DND-41 (cell line): Measurements from ENCODE around the gene LPCAT1.

Experiments
- ATAC-seq: fragments of 200-7000 bp; cut with Tn5 transposase; 3 replicates; pipeline ENCODE4 v1.9.1; 2021; ENCODE audit warnings: low read depth; ENCODE audit not compliant: insufficient read depth
- DNase-seq: peaks from one replicate; pipeline ENCODE4 v3.0.0-alpha.2; 2020
- H2AFZ ChIP-seq: 2 replicates; pipeline ENCODE4 v1.6.0; 2012; ENCODE audit warnings: low read depth, low read length
- H3K27ac ChIP-seq: 2 replicates; pipeline ENCODE4 v1.5.1; 2012; ENCODE audit warnings: low read length, inconsistent platforms
- H3K27me3 ChIP-seq: fragments of 200-600 bp; sonication (generic); 2 replicates; pipeline ENCODE4 v1.6.0; 2012; ENCODE audit warnings: low read length, mild to moderate bottlenecking, inconsistent platforms; ENCODE audit not compliant: insufficient read depth, poor library complexity
- H3K36me3 ChIP-seq: 2 replicates; pipeline ENCODE4 v1.5.1; 2012; ENCODE audit warnings: low read length, inconsistent platforms; ENCODE audit not compliant: insufficient read depth
- H3K4me1 ChIP-seq: 2 replicates; pipeline ENCODE4 v1.5.1; 2012; ENCODE audit warnings: mild to moderate bottlenecking, low read length; ENCODE audit not compliant: insufficient read depth
- H3K4me2 ChIP-seq: 2 replicates; pipeline ENCODE4 v1.6.0; 2012; ENCODE audit warnings: mild to moderate bottlenecking, moderate library complexity, low read length, inconsistent platforms; ENCODE audit not compliant: insufficient read depth
- H3K4me3 ChIP-seq, 2 experiments: fragments of 200-600 bp in 1 of 2; shearing (Covaris generic) in 1 of 2; 2 replicates each; pipeline ENCODE4 v1.5.1; 2012 to 2016; ENCODE audit warnings: inconsistent platforms in 2 of 2, low read length in 2 of 2, mild to moderate bottlenecking in 2 of 2, low read depth in 1 of 2, moderate library complexity in 1 of 2
- H3K79me2 ChIP-seq: 2 replicates; pipeline ENCODE4 v1.6.0; 2012; ENCODE audit warnings: low read length, inconsistent platforms; ENCODE audit not compliant: insufficient read depth
- H3K9ac ChIP-seq: 2 replicates; pipeline ENCODE4 v1.6.0; 2012; ENCODE audit warnings: low read depth, mild to moderate bottlenecking, inconsistent platforms, low read length, moderate library complexity
- H3K9me3 ChIP-seq: 2 replicates; pipeline ENCODE4 v1.5.1; 2012; ENCODE audit warnings: low read length, moderate library complexity, mild to moderate bottlenecking, inconsistent platforms; ENCODE audit not compliant: insufficient read depth, severe bottlenecking
- H4K20me1 ChIP-seq: 2 replicates; pipeline ENCODE4 v1.6.0; 2012; ENCODE audit warnings: low read length; ENCODE audit not compliant: insufficient read depth
- EZH2 ChIP-seq: IDR thresholded peaks from 3 replicates; pipeline ENCODE4 v1.6.1; 2012; ENCODE audit warnings: borderline replicate concordance, low read depth, mild to moderate bottlenecking, moderate library complexity, low read length, inconsistent platforms; ENCODE audit not compliant: severe bottlenecking
- TF ChIP-seq, protein P1 (sequence below): IDR thresholded peaks from 2 replicates; pipeline ENCODE4 v1.5.1; 2012; ENCODE audit warnings: borderline replicate concordance, low read length, moderate library complexity, mild to moderate bottlenecking; ENCODE audit not compliant: poor library complexity, severe bottlenecking; ENCODE audit errors: extremely low read depth

LPCAT1 gene

DNA sequence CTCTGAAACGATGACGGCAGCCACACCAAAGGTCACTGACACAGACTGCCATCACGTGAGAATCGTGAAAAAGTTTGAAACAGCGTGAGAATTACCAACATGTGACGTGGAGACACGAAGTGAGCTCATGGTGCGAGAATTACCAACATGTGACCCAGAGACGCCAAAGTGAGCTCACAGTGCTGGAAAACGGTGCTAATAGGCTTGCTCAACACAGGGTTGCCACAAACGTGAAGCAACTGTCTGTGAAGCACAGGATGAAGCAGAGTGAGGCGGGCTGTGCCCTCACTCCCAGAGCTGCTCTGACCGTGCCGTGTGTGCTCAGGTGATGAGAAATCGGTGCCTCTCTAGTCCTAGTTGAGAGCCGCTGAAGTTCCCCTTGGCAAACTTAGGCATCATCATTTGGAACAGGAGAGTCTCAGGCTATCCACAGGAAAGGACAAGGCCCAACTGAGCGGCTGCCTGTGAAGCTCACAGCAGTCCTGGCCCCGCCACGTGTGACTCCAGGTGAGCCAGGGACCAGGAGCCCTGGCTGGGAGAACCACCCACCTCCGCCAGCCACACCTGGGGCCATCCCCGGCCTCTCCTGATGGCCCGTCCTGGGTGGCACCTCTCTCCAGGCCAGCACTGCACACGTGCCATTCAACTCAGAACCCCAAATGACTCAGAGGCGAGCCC is 48.8 kb downstream of the LPCAT1 start:
- no peak overlapping the region for H3K4me3 ChIP-seq
- DNase-seq (no peak), ATAC-seq (no peak)
- no peak overlapping the region for H3K4me2 ChIP-seq
- no peak overlapping the region for H3K27ac ChIP-seq
- H3K27me3 ChIP-seq: no peaks in the 10 kb centered on the region
- 0 out of 2 replicates have a peak, but pooled peaks cover 3% of the 10 kb centered on the region for H4K20me1 ChIP-seq
- TF ChIP-seq, protein P1, sequence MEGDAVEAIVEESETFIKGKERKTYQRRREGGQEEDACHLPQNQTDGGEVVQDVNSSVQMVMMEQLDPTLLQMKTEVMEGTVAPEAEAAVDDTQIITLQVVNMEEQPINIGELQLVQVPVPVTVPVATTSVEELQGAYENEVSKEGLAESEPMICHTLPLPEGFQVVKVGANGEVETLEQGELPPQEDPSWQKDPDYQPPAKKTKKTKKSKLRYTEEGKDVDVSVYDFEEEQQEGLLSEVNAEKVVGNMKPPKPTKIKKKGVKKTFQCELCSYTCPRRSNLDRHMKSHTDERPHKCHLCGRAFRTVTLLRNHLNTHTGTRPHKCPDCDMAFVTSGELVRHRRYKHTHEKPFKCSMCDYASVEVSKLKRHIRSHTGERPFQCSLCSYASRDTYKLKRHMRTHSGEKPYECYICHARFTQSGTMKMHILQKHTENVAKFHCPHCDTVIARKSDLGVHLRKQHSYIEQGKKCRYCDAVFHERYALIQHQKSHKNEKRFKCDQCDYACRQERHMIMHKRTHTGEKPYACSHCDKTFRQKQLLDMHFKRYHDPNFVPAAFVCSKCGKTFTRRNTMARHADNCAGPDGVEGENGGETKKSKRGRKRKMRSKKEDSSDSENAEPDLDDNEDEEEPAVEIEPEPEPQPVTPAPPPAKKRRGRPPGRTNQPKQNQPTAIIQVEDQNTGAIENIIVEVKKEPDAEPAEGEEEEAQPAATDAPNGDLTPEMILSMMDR: no peak
- TF ChIP-seq EZH2: no peak
- peaks cover 95% of the 10 kb centered on the region for H3K36me3 ChIP-seq
- H3K79me2 ChIP-seq: no peaks in the 10 kb centered on the region
- no peaks in the 10 kb centered on the region for H3K9me3 ChIP-seq
- no peak overlapping the region for H2AFZ ChIP-seq
- no peak overlapping the region for H3K9ac ChIP-seq
- H3K4me1 ChIP-seq: no peaks in the 10 kb centered on the region

DNA sequence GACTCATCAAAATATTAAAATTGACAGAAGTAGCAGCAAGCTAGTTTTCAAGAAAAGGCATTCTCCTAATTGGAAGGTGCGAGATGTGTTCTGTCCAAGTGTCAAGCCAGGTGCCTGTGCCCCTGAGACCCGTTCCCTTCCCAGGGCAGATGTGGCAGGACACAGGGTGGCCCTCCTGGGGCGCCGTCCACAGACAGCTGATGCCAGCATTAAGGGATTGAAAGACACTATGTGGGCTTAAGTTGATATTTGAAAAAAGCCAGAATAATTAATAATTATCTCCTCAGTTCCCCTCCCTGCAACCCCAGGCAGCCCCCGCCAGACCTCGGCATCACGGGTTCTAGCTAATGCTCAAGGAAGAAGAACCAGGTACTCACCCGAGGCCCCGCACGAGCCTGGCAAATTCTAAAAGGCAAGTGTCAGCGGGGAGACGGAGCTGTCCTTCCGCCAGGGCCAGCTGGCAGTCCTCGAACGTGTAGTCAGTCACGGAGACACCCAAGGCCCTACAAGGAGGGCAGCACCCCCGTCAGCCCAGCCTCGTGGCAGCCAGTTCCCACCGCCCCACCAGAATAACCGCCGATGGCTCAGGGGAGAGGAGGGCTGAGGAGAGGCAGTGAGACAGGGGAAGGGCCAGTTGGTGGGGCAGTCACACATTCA is 49.4 kb downstream of the LPCAT1 start:
- no peak overlapping the region for H3K4me3 ChIP-seq
- no peak for TF ChIP-seq EZH2
- TF ChIP-seq, protein P1: no peak
- H4K20me1 ChIP-seq: 0 out of 2 replicates have a peak, but pooled peaks cover 3% of the 10 kb centered on the region

DNA sequence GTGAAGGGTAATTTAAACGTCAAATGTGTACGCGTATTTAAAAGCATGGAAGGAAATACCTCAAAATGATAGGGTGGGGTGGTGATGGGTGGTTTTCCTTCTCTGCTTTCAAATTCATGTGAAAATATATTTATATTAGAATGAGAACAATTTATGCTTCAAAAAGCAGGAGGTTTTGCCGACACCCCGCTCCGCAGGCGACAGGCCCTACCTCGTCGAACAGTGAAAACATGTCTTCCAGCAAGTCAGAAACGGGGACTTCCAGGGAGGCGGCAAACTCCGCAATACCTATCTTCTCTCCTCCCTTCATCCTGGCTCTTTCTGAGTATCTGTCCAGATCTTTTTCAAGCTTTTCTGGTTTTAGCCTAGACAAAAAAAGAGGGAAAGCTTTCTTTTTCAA is 50.0 kb downstream of the LPCAT1 start:
- no peaks in the 10 kb centered on the region for H3K9me3 ChIP-seq

More for the DNA sequence above, 49.4 kb downstream of the LPCAT1 start:
- no peak overlapping the region for H3K27ac ChIP-seq
- no peak overlapping the region for H2AFZ ChIP-seq
- H3K4me1 ChIP-seq: no peaks in the 10 kb centered on the region
- ATAC-seq: no peak
- H3K27me3 ChIP-seq: no peaks in the 10 kb centered on the region
- H3K79me2 ChIP-seq: no peaks in the 10 kb centered on the region
- H3K36me3 ChIP-seq: peaks cover 93% of the 10 kb centered on the region
- H3K4me2 ChIP-seq: no peak overlapping the region
- no peak overlapping the region for H3K9ac ChIP-seq
- no peaks in the 10 kb centered on the region for H3K9me3 ChIP-seq
- no peak for DNase-seq

More for the DNA sequence above, 50.0 kb downstream of the LPCAT1 start:
- Histone ChIP-seq H3K27me3 (no peaks in the 10 kb centered on the region), H3K4me2 (no peak overlapping the region), H3K4me1 (no peaks in the 10 kb centered on the region), H4K20me1 (0 out of 2 replicates have a peak, but pooled peaks cover 3% of the 10 kb centered on the region), H2AFZ (no peak overlapping the region), H3K36me3 (peaks cover 92% of the 10 kb centered on the region), H3K4me3 (no peak overlapping the region), H3K79me2 (no peaks in the 10 kb centered on the region), H3K27ac (no peak overlapping the region), H3K9ac (no peak overlapping the region)
- no peak for DNase-seq
- TF ChIP-seq, protein P1: no peak
- TF ChIP-seq EZH2: no peak
- no peak for ATAC-seq
